ENCODE data around the gene SLC25A41. TPM values are rescaled to one million over a fixed set of nuclear protein-coding genes. Genes with fewer than 3 reads are reported as not detected.
"Not testable (repeated sequence)": the region's sequence is repeated elsewhere in the genome, so short reads cannot be mapped to it uniquely, and the experiment has no call there.

Gene SLC25A41
- total RNA-seq, 2 experiments from 2014 or later = 0.16 to 0.18 TPM

- H3K4me3 Mint-ChIP-seq = no peak overlapping the region
- H3K27me3 Mint-ChIP-seq (ENCODE audit: low read depth) = no peaks in the 10 kb centered on the region
- no peaks in the 10 kb centered on the region for H3K4me1 Mint-ChIP-seq (ENCODE audit: low read depth)
- ATAC-seq (no peak), DNase-seq (no peak)
- POLR2A ChIA-PET = no interaction called here
- H3K27ac Mint-ChIP-seq = no peak overlapping the region
- no peaks in the 10 kb centered on the region for H3K36me3 Mint-ChIP-seq (ENCODE audit: low read depth)
- H3K9me3 Mint-ChIP-seq (ENCODE audit: insufficient read depth) = no peaks in the 10 kb centered on the region
- CTCF ChIA-PET = no interaction called here
Observed at GRCh38 chr19:6443986-6444385, 10.4 kb upstream of the SLC25A41 start.

GRCh38 chr19:6442087-6442688, 8.6 kb upstream of the SLC25A41 start:
- no peaks in the 10 kb centered on the region for H3K27me3 Mint-ChIP-seq (ENCODE audit: low read depth)
- POLR2A ChIA-PET = no interaction called here
- no peaks in the 10 kb centered on the region for H3K36me3 Mint-ChIP-seq (ENCODE audit: low read depth)
- no peaks in the 10 kb centered on the region for H3K4me1 Mint-ChIP-seq (ENCODE audit: low read depth)
- CTCF ChIA-PET = no interaction called here
- DNase-seq (no peak), ATAC-seq (no peak)
- no peak overlapping the region for H3K27ac Mint-ChIP-seq
- no peaks in the 10 kb centered on the region for H3K9me3 Mint-ChIP-seq (ENCODE audit: insufficient read depth)
- no peak overlapping the region for H3K4me3 Mint-ChIP-seq

DNA sequence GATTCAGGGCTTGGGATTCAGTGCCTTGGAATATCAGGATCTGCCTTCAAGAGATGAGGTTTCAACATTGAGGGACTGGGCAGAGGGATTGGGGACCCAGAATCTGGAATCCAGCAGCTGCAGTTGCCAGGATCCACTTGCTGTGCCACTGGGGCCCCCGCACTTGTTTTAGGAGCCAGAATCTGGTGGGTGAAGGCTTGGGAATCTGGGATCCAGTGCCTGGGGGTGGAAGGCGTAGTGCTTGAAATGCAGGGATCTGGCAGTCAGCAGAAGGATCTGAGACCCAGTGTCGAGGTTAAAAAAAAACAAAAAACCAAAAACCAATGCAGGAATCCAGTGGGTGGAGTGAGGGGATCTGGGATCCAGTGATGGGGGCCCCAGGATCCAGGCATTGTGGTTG, 7.3 kb upstream of the SLC25A41 start:
- no peak overlapping the region for H3K27ac Mint-ChIP-seq
- POLR2A ChIA-PET = no interaction called here

GRCh38 chr19:6439743-6440142, 6.2 kb upstream of the SLC25A41 start:
- no peak for ATAC-seq
- Mint-ChIP-seq H3K27me3 (ENCODE audit: low read depth) (no peaks in the 10 kb centered on the region), H3K4me3 (no peak overlapping the region), H3K27ac (no peak overlapping the region), H3K4me1 (ENCODE audit: low read depth) (no peaks in the 10 kb centered on the region), H3K36me3 (ENCODE audit: low read depth) (no peaks in the 10 kb centered on the region), H3K9me3 (ENCODE audit: insufficient read depth) (no peaks in the 10 kb centered on the region)
- DNase-seq = no peak
- POLR2A ChIA-PET = no interaction called here
- CTCF ChIA-PET = no interaction called here

More for the DNA sequence above, 7.3 kb upstream of the SLC25A41 start:
- H3K36me3 Mint-ChIP-seq (ENCODE audit: low read depth) = no peaks in the 10 kb centered on the region
- ATAC-seq (no peak), DNase-seq (no peak)
- CTCF ChIA-PET = no interaction called here
- H3K4me1 Mint-ChIP-seq (ENCODE audit: low read depth) = no peaks in the 10 kb centered on the region
- no peak overlapping the region for H3K4me3 Mint-ChIP-seq
- no peaks in the 10 kb centered on the region for H3K27me3 Mint-ChIP-seq (ENCODE audit: low read depth)
- no peaks in the 10 kb centered on the region for H3K9me3 Mint-ChIP-seq (ENCODE audit: insufficient read depth)

DNA sequence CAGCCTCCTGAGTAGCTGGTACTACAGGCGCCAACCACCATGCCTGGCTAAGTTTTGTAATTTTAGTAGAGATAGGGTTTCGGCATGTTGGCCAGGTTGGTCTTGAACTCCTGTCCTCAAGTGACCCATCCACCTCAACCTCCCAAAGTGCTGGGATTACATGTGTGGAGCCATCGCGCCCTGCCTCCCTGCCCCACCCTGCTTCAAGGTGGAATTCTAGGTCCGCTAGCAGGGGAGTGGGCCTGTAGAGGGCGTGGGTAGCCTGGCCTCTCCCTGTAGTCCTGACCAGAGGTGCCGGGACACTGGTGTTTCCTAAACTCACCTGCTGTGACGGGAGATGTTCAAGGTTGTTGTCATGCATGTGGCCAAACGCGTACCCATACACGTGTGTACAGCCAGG, 398 bp downstream of the SLC25A41 start:
- Mint-ChIP-seq H3K9me3 (ENCODE audit: insufficient read depth) (no peaks in the 10 kb centered on the region), H3K4me1 (ENCODE audit: low read depth) (peaks cover 9% of the 10 kb centered on the region), H3K36me3 (ENCODE audit: low read depth) (no peaks in the 10 kb centered on the region), H3K27ac (no peak overlapping the region), H3K4me3 (no peak overlapping the region), H3K27me3 (ENCODE audit: low read depth) (no peaks in the 10 kb centered on the region)
- CTCF ChIA-PET = no interaction called here
- POLR2A ChIA-PET = no interaction called here
- DNase-seq = no peak
- ATAC-seq = no peak

GRCh38 chr19:6431891-6432290, 1.7 kb downstream of the SLC25A41 start:
- H3K4me1 Mint-ChIP-seq (ENCODE audit: low read depth) = peaks cover 9% of the 10 kb centered on the region
- ChIA-PET POLR2A (no interaction called here), CTCF (interaction anchor here (1.2 kb wide), 1 partner anchor 73 kb away, joined by 3 read pairs; no protein-coding TSS in a partner anchor)
- no peaks in the 10 kb centered on the region for H3K36me3 Mint-ChIP-seq (ENCODE audit: low read depth)
- H3K9me3 Mint-ChIP-seq (ENCODE audit: insufficient read depth) = no peaks in the 10 kb centered on the region
- DNase-seq (no peak), ATAC-seq (no peak)
- no peaks in the 10 kb centered on the region for H3K27me3 Mint-ChIP-seq (ENCODE audit: low read depth)
- H3K4me3 Mint-ChIP-seq = no peak overlapping the region
- H3K27ac Mint-ChIP-seq = no peak overlapping the region

DNA sequence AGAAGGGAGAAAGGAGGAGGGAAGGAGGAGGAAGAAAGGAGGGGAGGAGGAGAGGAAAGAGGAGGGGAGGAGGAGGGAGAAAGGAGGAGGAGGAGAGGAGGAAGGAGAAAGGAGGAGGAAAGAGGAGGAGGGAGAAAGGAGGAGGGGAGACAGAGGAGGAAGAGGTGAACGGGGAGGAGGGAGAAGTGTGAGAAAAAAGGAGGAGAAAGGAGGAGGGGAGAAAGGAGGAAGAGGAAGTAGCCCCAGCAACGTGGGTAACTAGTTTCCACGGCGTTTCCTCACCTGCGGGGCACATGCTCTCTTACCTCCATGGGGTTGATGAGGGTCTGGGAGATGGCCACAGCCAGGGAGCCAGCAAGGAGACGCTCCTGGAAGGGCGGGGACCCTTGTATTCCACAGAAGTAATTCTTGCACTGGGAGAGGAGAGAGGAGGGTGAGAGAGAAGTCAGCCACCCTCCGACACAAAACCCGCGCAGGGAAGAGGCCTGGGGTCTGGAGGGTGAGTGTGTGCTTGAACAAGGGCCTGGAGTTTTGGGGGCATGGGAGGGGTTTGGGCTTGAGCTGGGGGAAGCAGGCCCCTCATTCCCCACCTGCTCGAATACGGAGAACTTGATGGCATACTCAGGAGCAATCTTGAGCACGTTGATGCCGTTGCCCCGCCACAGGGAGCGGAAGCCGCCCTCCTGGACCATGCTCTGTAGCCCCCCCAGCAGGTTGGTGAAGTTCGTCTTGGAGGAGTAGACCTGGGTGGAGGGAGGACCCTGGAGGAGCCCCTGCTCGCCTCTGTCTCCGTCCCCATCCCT, 3.9 kb downstream of the SLC25A41 start:
- H3K27me3 Mint-ChIP-seq (ENCODE audit: low read depth) = no peaks in the 10 kb centered on the region
- H3K4me3 Mint-ChIP-seq = peak overlapping the region; percentile 49
- no peaks in the 10 kb centered on the region for H3K36me3 Mint-ChIP-seq (ENCODE audit: low read depth)
- DNase-seq (no peak), ATAC-seq (no peak)
- CTCF ChIA-PET = no interaction called here
- H3K9me3 Mint-ChIP-seq (ENCODE audit: insufficient read depth) = no peaks in the 10 kb centered on the region
- POLR2A ChIA-PET = no interaction called here
- H3K27ac Mint-ChIP-seq = peak overlapping the region; percentile 52
- H3K4me1 Mint-ChIP-seq (ENCODE audit: low read depth) = peaks cover 20% of the 10 kb centered on the region

- peaks cover 20% of the 10 kb centered on the region for H3K4me1 Mint-ChIP-seq (ENCODE audit: low read depth)
Observed at GRCh38 chr19:6428692-6429418, 4.7 kb downstream of the SLC25A41 start.

GRCh38 chr19:6427131-6427530, 6.4 kb downstream of the SLC25A41 start:
- H3K36me3 Mint-ChIP-seq (ENCODE audit: low read depth) = peaks cover 12% of the 10 kb centered on the region
- no peak overlapping the region for H3K4me3 Mint-ChIP-seq
- ChIA-PET POLR2A (no interaction called here), CTCF (no interaction called here)
- no peaks in the 10 kb centered on the region for H3K27me3 Mint-ChIP-seq (ENCODE audit: low read depth)
- H3K27ac Mint-ChIP-seq = no peak overlapping the region
- H3K4me1 Mint-ChIP-seq (ENCODE audit: low read depth) = peaks cover 33% of the 10 kb centered on the region
- ATAC-seq = no peak
- DNase-seq = no peak
- no peaks in the 10 kb centered on the region for H3K9me3 Mint-ChIP-seq (ENCODE audit: insufficient read depth)

More at GRCh38 chr19:6428692-6429418, 4.7 kb downstream of the SLC25A41 start:
- POLR2A ChIA-PET = interaction anchor here (0.7 kb wide), 1 partner anchor 31 kb away, joined by 3 read pairs; the partner anchor contains the start of gene SLC25A23
- H3K9me3 Mint-ChIP-seq (ENCODE audit: insufficient read depth); DNase-seq; H3K4me3 Mint-ChIP-seq; H3K36me3 Mint-ChIP-seq (ENCODE audit: low read depth); H3K27ac Mint-ChIP-seq; H3K27me3 Mint-ChIP-seq (ENCODE audit: low read depth); CTCF ChIA-PET; ATAC-seq: not testable (repeated sequence)

GRCh38 chr19:6425732-6426620, 7.6 kb downstream of the SLC25A41 start:
- DNase-seq (no peak), ATAC-seq (no peak)

More at GRCh38 chr19:6425732-6426620, 7.6 kb downstream of the SLC25A41 start:
- Mint-ChIP-seq H3K27me3 (ENCODE audit: low read depth) (no peaks in the 10 kb centered on the region), H3K4me3 (peak overlapping the region; percentile 68), H3K27ac (peak overlapping the region; percentile 97), H3K36me3 (ENCODE audit: low read depth) (peaks cover 17% of the 10 kb centered on the region), H3K9me3 (ENCODE audit: insufficient read depth) (no peaks in the 10 kb centered on the region), H3K4me1 (ENCODE audit: low read depth) (peaks cover 38% of the 10 kb centered on the region)
- ChIA-PET POLR2A (interaction anchor here (1.5 to 1.8 kb wide), 2 partner anchors 9 to 56 kb away, joined by 3 to 11 read pairs; partner anchors contain the start of gene DENND1C), CTCF (interaction anchor here (1.1 to 1.9 kb wide), 8 partner anchors 9 to 364 kb away, joined by 3 to 7 read pairs (median 4); partner anchors contain the start of genes ALKBH7, DENND1C and SLC25A23)

Measured in activated CD8-positive, alpha-beta T cell treated with anti-CD3 and anti-CD28 coated beads, Interleukin-2, amount 10 ng/mL, durations not matched to agents 7 days and 5 days (primary cell).